Upper lobe of right lung (tissue), 1 donor: ENCODE data around the gene POU4F3. TPM values are rescaled to one million over a fixed set of nuclear protein-coding genes. Genes with fewer than 3 reads are reported as not detected.
A peak's percentile ranks its signal among the peaks of the same experiment; 100 is the strongest.

Experiments used
- ATAC-seq: fragments of 200-7000 bp; cut with Tn5 transposase; one replicate; pipeline ENCODE4 v1.9.1; 2020; ENCODE audit warnings: mild to moderate bottlenecking, moderate library complexity
- DNase-seq: peaks from one replicate; pipeline ENCODE4 v3.0.0-alpha.2; 2020
- H3K27ac ChIP-seq: fragments of 200-600 bp; one replicate; pipeline ENCODE4 v1.8.0; 2022
- H3K27me3 ChIP-seq: fragments of 200-600 bp; one replicate; pipeline ENCODE4 v1.8.0; 2022; ENCODE audit warnings: mild to moderate bottlenecking
- H3K36me3 ChIP-seq: fragments of 200-600 bp; one replicate; pipeline ENCODE4 v1.8.0; 2022
- H3K4me1 ChIP-seq: fragments of 200-600 bp; one replicate; pipeline ENCODE4 v1.8.0; 2022
- H3K4me3 ChIP-seq: fragments of 200-600 bp; one replicate; pipeline ENCODE4 v1.8.0; 2022; ENCODE audit warnings: mild to moderate bottlenecking
- H3K9me3 ChIP-seq: fragments of 200-600 bp; one replicate; pipeline ENCODE4 v1.8.0; 2022
- CTCF ChIP-seq: fragments of 200-600 bp; IDR thresholded peaks from one replicate; pipeline ENCODE4 v1.8.0; 2022; ENCODE audit warnings: antibody characterized with exemption
- intact Hi-C: fragments of 100-400 bp; cut with DNase I; formaldehyde crosslinking; loops from one replicate; pipeline ENCODE4 v1.11.0; 2022
- total RNA-seq: library from RNA; stranded (reverse); fragmentation: NEBNext Ultra II Directional; extraction: Animal tissue kit (Norgen Biotek cat#: 25700); gene quantifications from one replicate; pipeline ENCODE4 v1.2.1, GENCODE V29; 2021
- donor health status: DM: no; HTN: yes; CAD: no; lungs with severe emphysema.

POU4F3 gene
- total RNA-seq, 1 donor from 2014 or later = not detected

GRCh38 chr5:146313027-146313426 lies 25.6 kb upstream of the POU4F3 start:
- peaks cover 6% of the 10 kb centered on the region for H3K27me3 ChIP-seq
- intact Hi-C loops = no loop called here
- H3K4me1 ChIP-seq = no peaks in the 10 kb centered on the region
- no peak overlapping the region for H3K4me3 ChIP-seq
- DNase-seq (no peak), ATAC-seq (peak; percentile 77)
- H3K9me3 ChIP-seq = no peaks in the 10 kb centered on the region
- no peaks in the 10 kb centered on the region for H3K36me3 ChIP-seq
- no peak overlapping the region for H3K27ac ChIP-seq
- no peak for TF ChIP-seq CTCF

GRCh38 chr5:146321571-146321970 lies 17.1 kb upstream of the POU4F3 start:
- TF ChIP-seq CTCF = no peak
- Histone ChIP-seq H3K36me3 (no peaks in the 10 kb centered on the region), H3K9me3 (no peaks in the 10 kb centered on the region), H3K4me1 (no peaks in the 10 kb centered on the region), H3K4me3 (no peak overlapping the region), H3K27me3 (no peaks in the 10 kb centered on the region), H3K27ac (no peak overlapping the region)
- ATAC-seq = no peak
- intact Hi-C loops = no loop called here
- no peak for DNase-seq

DNA sequence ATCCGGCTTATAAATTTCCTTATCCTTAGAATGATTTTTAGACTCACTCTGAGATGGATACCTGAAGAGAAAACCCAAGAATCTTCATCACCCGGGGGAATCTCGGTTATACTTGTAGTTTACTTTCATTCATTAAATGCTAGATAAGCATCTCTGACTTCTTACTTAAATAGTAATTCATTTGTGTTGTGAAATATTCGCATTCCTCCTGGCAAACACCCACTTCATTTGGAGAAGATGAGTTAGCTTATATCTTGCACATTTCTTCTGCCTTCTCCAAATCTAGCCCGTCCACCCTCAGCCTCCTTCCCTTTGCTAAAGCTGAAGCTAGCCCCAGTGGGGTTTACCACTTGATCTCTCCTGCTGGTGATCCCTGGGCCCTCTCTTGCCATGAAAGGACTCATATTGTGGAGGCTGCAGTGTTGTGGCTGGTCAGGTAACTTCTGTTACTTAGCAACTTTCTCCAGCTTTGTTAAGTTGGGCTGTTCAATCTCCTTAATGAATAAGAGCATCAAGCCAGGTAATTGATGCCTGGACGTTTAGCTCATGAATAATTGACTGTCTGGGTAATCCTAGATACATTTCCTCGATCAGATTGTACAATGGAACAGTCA lies 11.3 kb upstream of the POU4F3 start:
- DNase-seq (no peak), ATAC-seq (no peak)
- H3K27me3 ChIP-seq = peaks cover 20% of the 10 kb centered on the region
- intact Hi-C loops = no loop called here
- TF ChIP-seq CTCF = no peak
- H3K27ac ChIP-seq = no peak overlapping the region
- H3K9me3 ChIP-seq = no peaks in the 10 kb centered on the region
- H3K4me3 ChIP-seq = no peak overlapping the region
- H3K4me1 ChIP-seq = no peaks in the 10 kb centered on the region
- no peaks in the 10 kb centered on the region for H3K36me3 ChIP-seq

GRCh38 chr5:146327989-146328388 lies 10.7 kb upstream of the POU4F3 start:
- TF ChIP-seq CTCF = no peak
- no peaks in the 10 kb centered on the region for H3K4me1 ChIP-seq
- no peaks in the 10 kb centered on the region for H3K9me3 ChIP-seq
- peaks cover 25% of the 10 kb centered on the region for H3K27me3 ChIP-seq
- no peak overlapping the region for H3K27ac ChIP-seq
- no peak for DNase-seq
- H3K36me3 ChIP-seq = no peaks in the 10 kb centered on the region
- no peak for ATAC-seq
- intact Hi-C loops = no loop called here
- H3K4me3 ChIP-seq = no peak overlapping the region

- intact Hi-C loops = no loop called here
- H3K27ac ChIP-seq = no peak overlapping the region
- DNase-seq (no peak), ATAC-seq (no peak)
- no peak for TF ChIP-seq CTCF
- H3K4me1 ChIP-seq = no peaks in the 10 kb centered on the region
- H3K4me3 ChIP-seq = no peak overlapping the region
- H3K27me3 ChIP-seq = peaks cover 42% of the 10 kb centered on the region
- no peaks in the 10 kb centered on the region for H3K9me3 ChIP-seq
- no peaks in the 10 kb centered on the region for H3K36me3 ChIP-seq
Observed at GRCh38 chr5:146329697-146330096, 8.9 kb upstream of the POU4F3 start.

GRCh38 chr5:146331423-146331822 lies 7.2 kb upstream of the POU4F3 start:
- intact Hi-C loops = no loop called here
- Histone ChIP-seq H3K4me3 (no peak overlapping the region), H3K4me1 (no peaks in the 10 kb centered on the region), H3K27ac (no peak overlapping the region), H3K9me3 (no peaks in the 10 kb centered on the region), H3K36me3 (no peaks in the 10 kb centered on the region), H3K27me3 (peaks cover 50% of the 10 kb centered on the region)
- DNase-seq (no peak), ATAC-seq (no peak)
- TF ChIP-seq CTCF = no peak
